ENCODE measurements around the gene FAM180B.
A peak's percentile ranks its signal among the peaks of the same experiment; 100 is the strongest.
"Not testable (repeated sequence)": the region's sequence is repeated elsewhere in the genome, so short reads cannot be mapped to it uniquely, and the experiment has no call there.

The FAM180B gene

DNA sequence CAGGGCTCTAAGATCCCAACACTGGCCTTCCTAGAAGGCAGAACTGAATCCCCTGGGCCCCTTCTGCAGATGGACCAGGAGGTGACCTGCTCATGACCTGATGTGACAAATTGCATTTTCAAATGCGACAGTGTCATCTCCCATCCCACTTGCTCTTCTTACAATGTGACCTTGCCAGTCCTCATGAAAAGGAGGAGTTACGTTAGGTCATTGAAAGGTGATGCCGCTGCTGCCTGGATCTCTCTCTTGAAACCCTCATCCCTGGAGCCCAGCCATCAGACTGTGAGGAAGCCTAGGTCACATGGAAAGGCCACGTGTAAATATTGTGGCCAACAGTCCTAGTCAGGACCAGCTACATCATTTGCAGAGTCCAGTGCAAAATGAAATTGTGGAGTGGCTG, 13.4 kb downstream of the FAM180B start:
- DNase-seq = no peak

DNA sequence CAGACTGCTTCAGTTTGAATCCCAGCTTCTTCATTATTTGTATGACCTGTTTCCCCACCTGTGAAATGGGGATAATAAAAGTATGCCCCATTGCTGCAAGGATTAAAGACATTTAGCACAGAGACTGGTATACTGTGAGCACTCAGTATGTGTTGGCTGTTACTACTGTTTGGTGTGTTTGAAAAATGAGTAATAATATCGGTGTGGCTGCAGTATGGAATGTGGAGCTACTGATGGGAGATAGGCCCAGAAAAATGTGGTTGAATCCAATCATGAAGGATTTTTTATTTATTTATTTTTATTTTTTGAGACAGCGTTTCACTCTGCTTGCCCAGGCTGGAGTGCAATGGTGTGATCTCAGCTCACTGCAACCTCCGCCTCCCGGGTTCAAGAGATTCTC, 16.8 kb downstream of the FAM180B start:
- no peak for DNase-seq

DNA sequence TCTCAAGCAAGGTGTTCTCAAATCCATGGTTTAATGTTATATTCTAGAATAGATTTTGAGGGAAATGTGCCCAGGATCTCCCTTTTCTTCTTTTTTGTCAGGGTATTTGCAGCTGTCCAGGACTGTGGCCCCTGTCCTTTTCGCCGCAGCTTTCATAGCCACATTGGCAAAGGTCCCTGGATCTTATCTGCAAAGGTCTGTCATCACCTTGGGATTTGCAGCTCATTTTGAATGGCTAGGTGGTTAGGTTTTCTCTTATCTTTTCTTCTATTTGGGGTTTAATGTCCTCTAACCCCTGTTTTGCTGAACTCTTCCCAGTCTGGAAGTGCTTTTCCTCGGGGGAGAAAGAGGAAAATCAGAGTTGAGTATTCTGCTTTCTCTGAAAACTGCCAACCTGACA, 19.4 kb downstream of the FAM180B start:
- DNase-seq = no peak

DNA sequence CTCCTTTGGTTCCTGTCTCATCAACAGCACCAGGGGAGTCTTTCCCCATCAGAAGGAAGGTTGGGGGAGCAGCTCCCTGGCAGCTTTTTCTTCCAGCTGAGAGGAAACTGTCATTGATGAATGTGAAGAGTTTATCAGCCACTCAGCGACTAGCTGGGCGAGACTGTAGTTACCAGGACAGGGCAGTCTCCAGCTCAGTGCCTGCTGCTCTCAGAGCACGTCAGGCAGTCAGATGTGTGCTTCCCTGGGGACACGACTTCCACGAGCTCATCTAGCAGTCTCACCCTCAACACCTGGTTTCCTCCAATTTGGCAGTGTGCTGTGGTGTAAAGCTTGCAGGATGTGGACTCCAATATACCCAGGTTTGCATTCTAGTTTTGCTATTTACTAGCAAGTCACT, 20.3 kb downstream of the FAM180B start:
- DNase-seq = no peak

DNA sequence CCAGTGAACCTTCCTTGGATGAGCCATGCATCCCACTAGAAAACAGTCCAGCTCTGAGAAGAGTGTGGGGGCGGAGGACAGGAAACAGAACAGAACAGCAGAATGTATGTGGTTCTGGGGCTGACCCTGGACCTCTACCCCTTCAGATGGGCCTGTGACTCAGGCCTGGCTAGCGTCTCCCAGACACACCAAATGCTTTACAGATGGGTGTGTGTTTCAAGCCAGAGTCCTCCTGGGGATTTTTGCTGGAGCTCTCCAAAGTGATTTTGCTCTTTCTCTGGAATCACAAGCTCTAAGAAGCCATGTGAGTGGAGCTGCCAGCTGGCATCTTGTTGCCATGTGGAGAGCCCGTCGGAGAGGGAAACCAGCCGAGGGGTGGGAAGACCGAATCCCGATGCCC, 20.9 kb downstream of the FAM180B start:
- DNase-seq = no peak

DNA sequence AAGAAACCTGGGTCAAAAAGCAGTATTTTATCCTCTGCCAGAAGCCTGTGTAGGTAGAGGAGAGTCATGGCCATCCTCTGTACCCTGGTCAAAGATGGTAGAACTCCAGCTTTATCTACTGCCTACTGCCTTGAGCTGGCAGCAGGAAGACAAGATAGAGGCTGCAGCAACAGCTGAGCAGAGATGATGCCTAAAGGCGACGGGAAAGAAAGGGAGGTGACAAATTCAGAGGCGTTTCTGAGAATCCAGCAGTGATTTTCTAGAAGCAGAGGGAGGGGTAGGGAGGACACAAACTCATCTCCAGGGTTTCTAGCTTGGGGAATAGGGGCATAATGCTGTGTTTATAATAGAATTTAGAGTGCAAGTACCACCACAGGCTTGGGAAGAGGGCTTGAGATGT, 23.2 kb downstream of the FAM180B start:
- DNase-seq = no peak

DNA sequence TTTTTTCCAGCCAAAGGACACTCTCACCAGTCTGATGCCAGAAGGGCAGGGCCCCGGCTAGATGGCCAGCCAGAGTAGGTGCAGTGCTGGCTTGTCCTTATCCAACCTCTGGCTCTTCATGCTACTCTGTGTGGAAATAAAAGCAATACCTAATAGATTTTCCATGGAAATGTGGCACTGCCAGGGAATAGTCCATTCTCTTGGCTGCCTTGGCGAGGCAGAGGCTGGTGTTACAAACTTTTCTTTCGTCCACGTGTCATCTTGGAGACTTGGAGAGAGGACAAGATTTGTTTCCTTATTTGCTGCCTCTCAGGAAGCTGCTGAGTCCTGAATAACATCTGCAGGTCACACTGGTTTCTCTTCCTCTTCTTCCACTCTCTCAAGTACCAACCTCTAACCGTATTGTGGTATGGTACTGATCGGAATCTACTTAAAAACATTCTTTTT, 24.9 kb downstream of the FAM180B start:
- peak; percentile 19 for DNase-seq

DNA sequence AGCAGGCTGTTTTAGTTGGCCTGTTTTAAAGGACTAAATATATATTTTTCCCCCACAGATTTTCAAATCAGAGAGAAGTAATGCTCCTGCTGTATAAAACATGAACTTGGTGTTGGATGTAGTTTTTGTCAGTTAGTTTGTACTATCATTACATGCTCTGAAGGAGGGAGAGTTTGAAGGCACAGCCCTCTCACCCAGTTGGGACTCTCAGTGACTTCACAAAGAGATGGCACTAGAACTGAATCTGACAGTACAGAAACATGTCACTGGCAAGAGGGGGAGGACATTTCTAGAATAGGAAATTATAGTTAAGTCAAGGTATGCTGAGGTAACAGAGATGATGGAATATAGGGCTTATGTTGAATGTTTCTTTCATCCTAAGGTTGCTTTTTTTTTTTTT, 28.8 kb downstream of the FAM180B start:
- DNase-seq = no peak

DNA sequence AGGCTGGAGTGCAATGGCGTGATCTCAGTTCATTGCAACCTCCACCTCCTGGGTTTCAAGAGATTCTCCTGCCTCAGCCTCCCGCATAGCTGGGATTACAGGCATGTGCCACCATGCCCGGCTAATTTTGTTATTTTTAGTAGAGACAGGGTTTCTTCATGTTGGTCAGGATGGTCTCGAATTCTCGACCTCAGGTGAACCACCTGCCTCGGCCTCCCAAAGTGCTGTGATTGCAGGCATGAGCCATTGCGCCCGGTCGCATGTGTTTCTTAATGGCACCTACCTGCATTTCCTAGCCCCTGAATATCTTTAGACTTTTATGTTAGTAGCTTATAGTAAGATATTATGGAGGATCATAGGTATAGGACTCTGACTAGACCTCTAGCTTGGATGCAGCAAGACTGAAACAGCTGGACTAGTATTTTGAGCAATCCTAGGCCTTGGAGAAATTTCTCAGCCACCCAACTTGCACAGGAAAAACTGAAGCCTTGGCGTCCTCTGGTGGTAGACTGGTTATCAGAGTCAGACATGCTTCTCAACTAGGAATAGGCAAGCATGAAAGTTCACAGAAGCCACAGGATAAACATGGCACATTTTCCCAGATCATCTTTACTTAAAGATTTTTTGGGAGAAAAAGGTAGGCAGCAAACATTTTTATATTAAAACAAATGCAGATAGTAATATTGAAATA, 30.4 kb downstream of the FAM180B start:
- peak; percentile 43 for DNase-seq

DNA sequence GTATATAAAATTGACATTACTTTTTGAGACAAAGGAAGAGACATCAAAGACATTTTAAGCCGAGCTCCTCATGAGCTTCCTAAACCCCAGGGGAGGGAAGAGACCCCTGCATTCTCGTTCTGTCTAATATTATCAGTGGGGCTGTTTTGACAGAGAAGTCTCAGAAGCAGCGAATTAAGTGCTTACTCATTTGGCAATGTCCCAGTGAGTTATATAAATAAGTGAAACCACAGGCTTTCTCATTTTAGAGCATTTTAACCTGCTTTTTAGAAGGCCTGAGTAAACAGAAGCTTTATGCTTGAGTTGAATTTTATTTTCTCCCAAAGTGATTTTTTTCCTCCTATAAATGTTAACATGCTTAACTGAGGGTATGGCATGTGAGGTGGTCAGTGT, 30.9 kb downstream of the FAM180B start:
- DNase-seq = no peak

DNA sequence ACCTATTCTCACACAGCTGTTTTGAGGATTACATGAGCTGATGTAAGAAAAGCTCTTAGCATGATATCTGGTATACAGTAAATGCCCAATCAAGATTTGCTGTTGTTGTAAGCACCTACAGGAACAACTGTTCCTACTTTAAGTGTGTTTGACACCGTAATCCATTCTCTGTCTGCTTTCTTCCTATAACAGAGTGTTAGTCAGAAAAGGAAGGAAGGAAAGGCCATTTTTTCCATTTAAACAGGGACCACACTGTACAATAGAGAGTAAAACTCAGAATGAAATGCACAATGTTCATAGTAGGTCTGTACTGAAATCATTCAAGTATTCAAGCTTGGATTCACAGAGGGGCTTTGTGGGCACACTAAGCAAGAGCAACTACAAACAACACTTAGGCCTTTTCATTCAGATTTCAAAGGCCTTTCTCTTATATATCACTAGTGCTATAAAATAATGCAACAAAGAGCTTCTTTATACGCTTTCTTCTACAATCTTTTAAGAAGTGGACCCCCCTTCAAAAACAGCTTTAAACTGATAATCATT, 34.4 kb downstream of the FAM180B start:
- DNase-seq = no peak

DNA sequence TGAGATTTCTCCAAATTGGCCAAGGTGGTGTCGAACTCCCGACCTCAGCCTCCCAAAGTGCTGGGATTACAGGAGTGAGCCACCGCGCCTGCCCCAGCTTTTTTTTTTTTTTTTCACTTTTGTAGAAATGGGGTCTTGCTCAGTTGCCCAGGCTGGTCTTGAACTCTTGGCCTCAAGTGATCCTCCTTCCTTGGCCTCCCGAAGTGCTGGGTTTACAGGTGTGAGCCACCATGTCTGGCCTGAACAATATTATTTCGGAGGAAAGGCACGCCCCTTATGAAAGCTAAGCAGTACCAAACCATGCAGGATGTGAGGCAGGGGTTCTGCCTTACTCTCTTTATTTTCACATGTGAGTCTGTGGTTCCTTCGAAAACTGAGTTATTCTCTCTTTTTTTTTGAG, 39.8 kb downstream of the FAM180B start:
- no peak for DNase-seq

DNA sequence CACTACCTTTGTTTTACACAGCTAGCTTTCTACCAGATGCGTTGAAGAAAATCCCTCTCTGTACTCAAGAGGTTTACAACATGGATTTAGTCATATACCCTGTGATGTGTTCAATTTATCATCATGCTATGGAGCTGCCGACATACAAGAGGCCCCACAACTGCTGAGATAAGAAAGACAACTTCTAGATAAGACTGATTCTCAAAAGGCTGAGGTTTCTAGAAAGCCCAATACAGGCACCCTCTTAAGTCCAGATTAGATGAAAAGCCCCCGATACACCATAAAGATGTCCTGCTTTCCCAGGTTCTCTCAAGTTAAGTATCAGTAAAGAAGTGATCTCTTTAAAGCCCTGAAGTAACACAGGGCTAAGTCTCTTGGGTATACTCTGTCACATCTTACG, 41.5 kb downstream of the FAM180B start:
- DNase-seq = no peak

DNA sequence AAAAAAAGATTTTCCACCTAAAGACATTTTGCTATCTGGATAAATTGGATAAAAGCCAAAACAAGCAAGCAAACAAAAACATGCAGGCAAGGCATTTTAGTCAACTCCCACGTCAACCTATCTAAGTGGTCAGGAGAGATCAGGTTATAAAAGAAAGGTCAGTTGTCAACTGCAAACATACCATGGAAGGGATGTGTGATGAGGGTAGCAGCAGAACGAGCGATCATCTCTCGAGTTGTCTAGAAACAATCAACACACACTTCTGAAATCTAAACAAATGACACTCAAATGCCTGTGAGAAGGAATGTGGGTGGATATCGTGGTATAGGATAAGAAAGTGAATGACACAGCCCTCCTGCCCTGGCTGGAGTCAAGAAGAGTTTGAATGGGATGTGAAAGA, 45.0 kb downstream of the FAM180B start:
- DNase-seq = no peak

DNA sequence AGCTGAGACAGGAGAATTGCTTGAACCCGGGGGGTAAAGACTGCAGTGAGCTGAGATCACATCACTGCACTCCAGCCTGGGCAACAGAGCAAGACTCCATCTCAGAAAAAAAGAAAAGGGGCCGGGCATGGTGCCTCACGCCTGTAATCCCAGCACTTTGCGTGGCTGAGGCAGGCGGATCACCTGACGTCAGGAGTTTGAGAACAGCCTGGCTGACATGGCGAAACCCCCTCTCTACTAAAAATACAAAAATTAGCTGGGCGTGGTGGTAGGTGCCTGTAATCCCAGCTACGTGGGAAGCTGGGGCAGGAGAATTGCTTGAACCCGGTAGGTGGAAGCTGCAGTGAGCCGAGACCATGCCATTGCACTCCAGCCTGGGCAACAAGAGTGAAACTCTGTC, 49.9 kb downstream of the FAM180B start:
- DNase-seq = not testable (repeated sequence)
